GM12878 (cell line): Measurements from ENCODE around the gene PUS3. TPM values are rescaled to one million over a fixed set of nuclear protein-coding genes. Genes with fewer than 3 reads are reported as not detected.
A peak's percentile ranks its signal among the peaks of the same experiment; 100 is the strongest.

Experiments
- ATAC-seq: fragments of 200-7000 bp; cut with Tn5 transposase; 3 replicates; pipeline ENCODE4 v1.9.1; 2020; ENCODE audit warnings: mild to moderate bottlenecking, moderate library complexity
- Bru-seq: library from RNA; stranded (reverse); fragments of 400-500 nt; gene quantifications from one replicate; lab custom pipeline; 2021; lab: Mats Ljungman, UMichigan
- BruChase-seq, 2 experiments: library from RNA; stranded (reverse); fragments of 400-500 nt; gene quantifications; one replicate each; lab custom pipeline; 2021; lab: Mats Ljungman, UMichigan
- BruUV-seq: library from RNA; stranded (reverse); fragments of 400-500 nt; replicated peaks from 2 replicates; lab custom pipeline; 2021; lab: Mats Ljungman, UMichigan
- CTCF ChIA-PET: fragments of 300-600 bp; sonication (Branson Sonifier 250); formaldehyde crosslinking; extraction: SDS; loops from one replicate; lab custom pipeline; 2021; ENCODE audit warnings: inconsistent platforms; lab: Yijun Ruan, JAX
- POLR2A ChIA-PET: fragments of 350-600 bp; formaldehyde crosslinking; extraction: SDS; loops from one replicate; lab custom pipeline; 2021; ENCODE audit warnings: inconsistent platforms; lab: Charles Lee
- RAD21 ChIA-PET: fragments of 300-600 bp; sonication (Branson Sonifier 250); formaldehyde crosslinking; loops from one replicate; lab custom pipeline; 2023; ENCODE audit warnings: antibody characterized with exemption; ENCODE audit not compliant: unreplicated experiment; lab: Charles Lee
- SMC1A ChIA-PET: fragments of 300-600 bp; sonication (Branson Sonifier 250); formaldehyde crosslinking; loops from one replicate; lab custom pipeline; 2023; ENCODE audit not compliant: unreplicated experiment, uncharacterized antibody; lab: Charles Lee
- DNase-seq: peaks from one replicate; pipeline ENCODE4 v3.0.0-alpha.2; 2011; ENCODE audit warnings: low read depth, low spot score
- FAIRE-seq: peaks from 3 replicates; lab custom pipeline; 2011; peaks lifted over from hg19 to GRCh38; lab: Jason Lieb, UNC
- H2AFZ ChIP-seq: 2 replicates; pipeline ENCODE4 v1.6.0; 2011; ENCODE audit warnings: low read depth, low read length, control low read depth; ENCODE audit not compliant: control insufficient read depth
- H3K27ac ChIP-seq: 2 replicates; pipeline ENCODE4 v1.5.1; 2011; ENCODE audit warnings: control low read depth; ENCODE audit not compliant: control insufficient read depth, insufficient read depth
- H3K27me3 ChIP-seq, 2 experiments: replicated peaks in 1 of 2; 2 replicates each; pipeline versions ENCODE4 v1.6.0 to v1.6.1; 2011; ENCODE audit warnings: low read length in 1 of 2; ENCODE audit not compliant: control insufficient read depth in 2 of 2, insufficient read depth in 2 of 2
- H3K36me3 ChIP-seq, 2 experiments: 2 replicates each; pipeline ENCODE4 v1.5.1; 2011; ENCODE audit warnings: low read length in 1 of 2; ENCODE audit not compliant: control insufficient read depth in 2 of 2, insufficient read depth in 2 of 2
- H3K4me1 ChIP-seq: 2 replicates; pipeline ENCODE4 v1.6.1; 2011; ENCODE audit warnings: mild to moderate bottlenecking, low read length, moderate library complexity, mixed read lengths; ENCODE audit not compliant: control insufficient read depth, insufficient read depth
- H3K4me2 ChIP-seq: 2 replicates; pipeline ENCODE4 v1.6.0; 2011; ENCODE audit warnings: control low read depth; ENCODE audit not compliant: control insufficient read depth, insufficient read depth
- H3K4me3 ChIP-seq: fragments of 200-600 bp; sonication (generic); 2 replicates; pipeline ENCODE4 v1.5.1; 2016
- H3K79me2 ChIP-seq: 2 replicates; pipeline ENCODE4 v1.6.0; 2011; ENCODE audit warnings: low read length; ENCODE audit not compliant: control insufficient read depth, insufficient read depth
- H3K9ac ChIP-seq: 2 replicates; pipeline ENCODE4 v1.8.0; 2011; ENCODE audit warnings: low read length, control low read depth, mixed read lengths; ENCODE audit not compliant: control insufficient read depth, insufficient read depth
- H3K9me3 ChIP-seq: replicated peaks from 3 replicates; pipeline ENCODE4 v1.5.1; 2011; ENCODE audit warnings: mild to moderate bottlenecking, low read length; ENCODE audit not compliant: control insufficient read depth, insufficient read depth
- H4K20me1 ChIP-seq: 2 replicates; pipeline ENCODE4 v1.6.0; 2011; ENCODE audit not compliant: control insufficient read depth, insufficient read depth
- CEBPB ChIP-seq, 2 experiments: fragments of 150-350 bp in 1 of 2; IDR thresholded peaks; 2 replicates each; pipeline ENCODE4 v1.6.1; 2012 to 2014; ENCODE audit warnings: low read depth in 2 of 2, low read length in 2 of 2, borderline replicate concordance in 1 of 2, inconsistent platforms in 1 of 2
- E2F8 ChIP-seq: fragments of 450-650 bp; IDR thresholded peaks from 2 replicates; pipeline ENCODE4 v1.6.1; 2018; ENCODE audit warnings: mild to moderate bottlenecking, low read depth, moderate library complexity; ENCODE audit not compliant: partially characterized antibody
- RCOR1 ChIP-seq: conservative IDR thresholded peaks from 2 replicates; pipeline ENCODE4 v1.6.1; 2012; ENCODE audit warnings: low read depth, low read length, improper control_type of control experiment
- SKIL ChIP-seq: fragments of 450-650 bp; IDR thresholded peaks from 2 replicates; pipeline ENCODE4 v1.6.1; 2017; ENCODE audit warnings: mild to moderate bottlenecking, low read depth, inconsistent platforms; ENCODE audit not compliant: poor library complexity, severe bottlenecking
- STAT1 ChIP-seq: fragments of 450-650 bp; conservative IDR thresholded peaks from 2 replicates; pipeline ENCODE4 v1.6.1; 2014; ENCODE audit warnings: antibody characterized with exemption, mild to moderate bottlenecking
- WGBS: methylation state at CpG from one replicate; pipeline ENCODE4 v1.1.6; 2016; ENCODE audit warnings: low lambda C conversion rate; ENCODE audit not compliant: insufficient replicate concordance, insufficient coverage; ENCODE audit errors: missing lambda C conversion rate; 5-methylcytosine and 5-hydroxymethylcytosine counted together
- in situ Hi-C: fragments of 300-500 bp; cut with MboI; formaldehyde crosslinking; loops from 9 replicates; pipeline ENCODE4 v1.14.3; 2018; ENCODE audit warnings: mixed read lengths
- intact Hi-C: fragments of 100-400 bp; cut with micrococcal nuclease; formaldehyde crosslinking; loops from one replicate; pipeline ENCODE4 v1.14.2; 2022; ENCODE audit not compliant: unreplicated experiment
- long read RNA-seq, 2 experiments: library from polyadenylated mRNA; unstranded; transcript quantifications; one replicate each; pipeline ENCODE4 v2.0.0, GENCODE V29; 2019 to 2020
- polyA minus RNA-seq, 3 experiments: library from RNA; depleted of rRNA, polyadenylated mRNA; stranded (reverse); fragments of >200 nt; gene quantifications; 2 replicates each; pipeline ENCODE4 v1.2.3, GENCODE V29; 2011
- polyA plus RNA-seq, 11 experiments: library from polyadenylated mRNA; depleted of rRNA in 4 of 11; unstranded in 6 of 11; stranded (reverse) in 5 of 11; fragments of >200 nt; fragmentation: Nextera tagmentation in 4 of 11; fragmentation: Illumina TruSeq in 1 of 11; extraction: Ambion mirVana in 4 of 11; extraction: Trizol in 1 of 11; gene quantifications; 1 replicate in 1 of 11; 2 replicates in 10 of 11; pipeline versions ENCODE4 v1.2.1 to v1.2.3, GENCODE V29; 2011 to 2016; ENCODE audit warnings: inconsistent platforms in 2 of 11, missing spikeins in 2 of 11, low read depth in 1 of 11
- total RNA-seq, 4 experiments: library from RNA; depleted of rRNA in 3 of 4; stranded (reverse); fragments of >200 nt in 3 of 4; fragmentation: Illumina TruSeq in 1 of 4; extraction: Trizol in 1 of 4; gene quantifications; 2 replicates each; pipeline versions ENCODE4 v1.2.1 to v1.2.3, GENCODE V29; 2013 to 2021
- TF ChIP-seq, protein P1 (sequence below): IDR thresholded peaks from 2 replicates; pipeline ENCODE4 v1.6.1; 2012; ENCODE audit warnings: low read length, inconsistent platforms

Gene PUS3, protein sequence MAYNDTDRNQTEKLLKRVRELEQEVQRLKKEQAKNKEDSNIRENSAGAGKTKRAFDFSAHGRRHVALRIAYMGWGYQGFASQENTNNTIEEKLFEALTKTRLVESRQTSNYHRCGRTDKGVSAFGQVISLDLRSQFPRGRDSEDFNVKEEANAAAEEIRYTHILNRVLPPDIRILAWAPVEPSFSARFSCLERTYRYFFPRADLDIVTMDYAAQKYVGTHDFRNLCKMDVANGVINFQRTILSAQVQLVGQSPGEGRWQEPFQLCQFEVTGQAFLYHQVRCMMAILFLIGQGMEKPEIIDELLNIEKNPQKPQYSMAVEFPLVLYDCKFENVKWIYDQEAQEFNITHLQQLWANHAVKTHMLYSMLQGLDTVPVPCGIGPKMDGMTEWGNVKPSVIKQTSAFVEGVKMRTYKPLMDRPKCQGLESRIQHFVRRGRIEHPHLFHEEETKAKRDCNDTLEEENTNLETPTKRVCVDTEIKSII
- total RNA-seq (2013; cell fraction: nucleolus; rRNA removed) = 7.4 and 9.0 TPM in 2 replicates
- 11.2 and 12.3 TPM in 2 replicates for total RNA-seq (2014; rRNA removed)
- 18.5 and 22.4 TPM in 2 replicates for total RNA-seq (2014; rRNA removed; fragmentation: Illumina TruSeq; extraction: Trizol)
- 11.9 and 12.1 TPM in 2 replicates for total RNA-seq (2021)
- 7.5 TPM for polyA plus RNA-seq (2011; ENCODE audit: low read depth)
- polyA plus RNA-seq (2011; rRNA removed) = 10.9 and 15.9 TPM in 2 replicates
- 6.6 and 9.2 TPM in 2 replicates for polyA plus RNA-seq (2011; cell fraction: cytosol; rRNA removed)
- polyA plus RNA-seq (2011; cell fraction: nucleus; rRNA removed) = 5.6 and 6.2 TPM in 2 replicates
- polyA plus RNA-seq (2012) = 10.6 and 14.8 TPM in 2 replicates
- 21.2 and 24.7 TPM in 2 replicates for polyA plus RNA-seq (2014; fragmentation: Illumina TruSeq; extraction: Trizol)
- polyA plus RNA-seq (2014; fragmentation: Nextera tagmentation; extraction: Ambion mirVana) = 10 to 100 TPM; 19.2 to 20.3 TPM
- 9.6 and 11.3 TPM in 2 replicates for polyA plus RNA-seq (2014; rRNA removed)
- polyA plus RNA-seq (2016; fragmentation: Nextera tagmentation; extraction: Ambion mirVana) = 10 to 100 TPM; 13.3 to 15.2 TPM
- 9.3 and 14.3 TPM in 2 replicates for polyA minus RNA-seq (2011; rRNA and poly(A)+ RNA removed)
- 2.7 and 3.5 TPM in 2 replicates for polyA minus RNA-seq (2011; cell fraction: cytosol; rRNA and poly(A)+ RNA removed)
- polyA minus RNA-seq (2011; cell fraction: nucleus; rRNA and poly(A)+ RNA removed) = 3.3 and 5.1 TPM in 2 replicates
- Bru-seq, nascent RNA = percentile 78 among the genes with signal in this experiment
- BruChase-seq, experiment 1, labeled RNA remaining after a 6-hour chase = percentile 57 among the genes with signal in this experiment
- percentile 72 among the genes with signal in this experiment for BruChase-seq, experiment 2, labeled RNA remaining after a 2-hour chase
- long read RNA-seq, experiment 1, transcript PUS3-201 (4 exons, 1,843 nt) = major isoform, 9 of 21 reads
- long read RNA-seq, experiment 1, partial matches to known transcripts = 2 of 21 reads
- long read RNA-seq, experiment 1, other reads (novel, unspliced or antisense) = 6 of 21 reads
- long read RNA-seq, experiment 2, transcript PUS3-201 (4 exons, 1,843 nt) = major isoform, 95 of 145 reads
- long read RNA-seq, experiment 2, transcript PUS3-205 (3 exons, 1,419 nt) = minor isoform, 21 of 145 reads
- long read RNA-seq, experiment 2, transcript PUS3-204 (3 exons, 605 nt) = minor isoform, 6 of 145 reads
- long read RNA-seq, experiment 2, partial matches to known transcripts = 5 of 145 reads
- long read RNA-seq, experiment 2, other reads (novel, unspliced or antisense) = 17 of 145 reads

GRCh38 chr11:125902927-125903710, at the start of gene PUS3:
TSS of gene PUS3 (minus strand) at chr11:125903206. CDS start at chr11:125896284, 6,922 bp downstream.
- RAD21 ChIA-PET = interaction anchor here (1.0 kb wide), 3 partner anchors 9 to 15 kb away, joined by 3 to 8 read pairs (median 4); partner anchors contain the start of gene HYLS1
- Histone ChIP-seq H3K4me3 (peak within 1 kb of the TSS; percentile 84), H3K27ac (peak within 1 kb of the TSS; percentile 64), H2AFZ (peak within 1 kb of the TSS; percentile 89), H3K9me3 (peaks cover 1% of the 10 kb centered on the region; the same call in 2 of the 3 replicates), H3K27me3 (peaks cover 3 to 6% of the 10 kb centered on the region in 2 experiments; a peak in 3 of 4 replicates), H4K20me1 (no peaks in the 10 kb centered on the region), H3K36me3 (peaks cover 4 to 14% of the 10 kb centered on the region in 2 experiments), H3K4me1 (peaks cover 4% of the 10 kb centered on the region; the same call in 1 of the 2 replicates), H3K4me2 (peak within 1 kb of the TSS; percentile 45), H3K9ac (peak within 1 kb of the TSS; percentile 79), H3K79me2 (peaks cover 8% of the 10 kb centered on the region)
- FAIRE-seq (peak; percentile 90), DNase-seq (peak; percentile 52), ATAC-seq (peak; percentile 99)
- SMC1A ChIA-PET = interaction anchor here (0.9 to 1.7 kb wide), 4 partner anchors 10 to 25 kb away, joined by 3 to 5 read pairs (median 4); partner anchors contain the start of gene HYLS1
- intact Hi-C loops = no loop called here
- CTCF ChIA-PET = interaction anchor here (0.9 to 1.7 kb wide), 5 partner anchors 12 to 291 kb away, joined by 3 to 10 read pairs (median 4); partner anchors contain the start of gene HYLS1
- in situ Hi-C loops = no loop called here
- POLR2A ChIA-PET = interaction anchor here (0.5 to 2.1 kb wide), 5 partner anchors 14 to 312 kb away, joined by 3 to 13 read pairs (median 4); partner anchors contain the start of genes HYLS1 and STT3A
- BruUV-seq = no TSS peak
- 11% methylated on average over 31 of the region's 31 CpGs for WGBS
- TF ChIP-seq E2F8 (no peak), CEBPB (IDR thresholded peaks at IDR 0.05; ENCODE audit: borderline replicate concordance in 1 of 2, low read depth in 2 of 2, low read length in 2 of 2) (no peak), RCOR1 (no peak), STAT1 (no peak), SKIL (no peak)
- TF ChIP-seq, protein P1, sequence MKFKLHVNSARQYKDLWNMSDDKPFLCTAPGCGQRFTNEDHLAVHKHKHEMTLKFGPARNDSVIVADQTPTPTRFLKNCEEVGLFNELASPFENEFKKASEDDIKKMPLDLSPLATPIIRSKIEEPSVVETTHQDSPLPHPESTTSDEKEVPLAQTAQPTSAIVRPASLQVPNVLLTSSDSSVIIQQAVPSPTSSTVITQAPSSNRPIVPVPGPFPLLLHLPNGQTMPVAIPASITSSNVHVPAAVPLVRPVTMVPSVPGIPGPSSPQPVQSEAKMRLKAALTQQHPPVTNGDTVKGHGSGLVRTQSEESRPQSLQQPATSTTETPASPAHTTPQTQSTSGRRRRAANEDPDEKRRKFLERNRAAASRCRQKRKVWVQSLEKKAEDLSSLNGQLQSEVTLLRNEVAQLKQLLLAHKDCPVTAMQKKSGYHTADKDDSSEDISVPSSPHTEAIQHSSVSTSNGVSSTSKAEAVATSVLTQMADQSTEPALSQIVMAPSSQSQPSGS = no peak
